ENCODE data around the gene FAM110A. TPM values are rescaled to one million over a fixed set of nuclear protein-coding genes. Genes with fewer than 3 reads are reported as not detected.

The FAM110A gene
- total and polyA plus RNA-seq, 2 donors (not counting 3 experiments of a cell fraction or from before 2014, with no cell fraction given), result 4.6 to 5.4 TPM

- H3K36me3 ChIP-seq (ENCODE audit: control insufficient read depth in 2 of 2, extremely low read depth in 1 of 2, insufficient read depth in 2 of 2, low read length in 2 of 2), result no peaks in the 10 kb centered on the region
- intact Hi-C loops (cut with micrococcal nuclease), result no loop called here
- H3K79me2 ChIP-seq (ENCODE audit: control insufficient read depth, insufficient read depth, low read length), result peaks cover 50% of the 10 kb centered on the region
- H3K9me1 ChIP-seq (replicated peaks; ENCODE audit: control insufficient read depth, extremely low read depth, insufficient read depth, low read length), result no peaks in the 10 kb centered on the region
- no peaks in the 10 kb centered on the region for H3K9me3 ChIP-seq (replicated peaks; ENCODE audit: control insufficient read depth, insufficient read depth, low read length)
- H3K27me3 ChIP-seq (ENCODE audit: control insufficient read depth in 2 of 2, insufficient read depth in 2 of 2, low read length in 2 of 2), result no peaks in the 10 kb centered on the region
- H3K4me3 ChIP-seq (replicated peaks in 1 of 3; ENCODE audit: insufficient read depth in 1 of 3, low read depth in 1 of 3, low read length in 3 of 3), result no peak overlapping the region
- no peak for TF ChIP-seq FOS (IDR thresholded peaks at IDR 0.05; ENCODE audit: borderline replicate concordance, insufficient read depth, low read length)
- no peak for TF ChIP-seq JUN (IDR thresholded peaks at IDR 0.05; ENCODE audit: borderline replicate concordance, insufficient read depth, insufficient read length, low read depth)
- no peak for TF ChIP-seq EZH2 (IDR thresholded peaks at IDR 0.05; ENCODE audit: borderline replicate concordance, low read depth, low read length, severe bottlenecking)
- no peak overlapping the region for H2AFZ ChIP-seq (ENCODE audit: low read depth, low read length)
- no peak for FAIRE-seq
- no peak overlapping the region for H3K4me2 ChIP-seq (ENCODE audit: insufficient read depth, low read length)
- ChIA-PET POLR2A (no interaction called here), CTCF (interaction anchor here (0.8 to 1.6 kb wide), 2 partner anchors 24 to 115 kb away, joined by 3 read pairs; no protein-coding TSS in a partner anchor)
- no peaks in the 10 kb centered on the region for H4K20me1 ChIP-seq (replicated peaks; ENCODE audit: control insufficient read depth, extremely low read depth, insufficient read depth, low read length)
- no peak for DNase-seq (ENCODE audit: low read depth, low spot score)
- H3K27ac ChIP-seq (ENCODE audit: insufficient read depth, low read depth, low read length), result no peak overlapping the region
- no peak overlapping the region for H3K9ac ChIP-seq (replicated peaks; ENCODE audit: extremely low read depth, insufficient read depth, low read length)
- peaks cover 42% of the 10 kb centered on the region for H3K4me1 ChIP-seq (ENCODE audit: control insufficient read depth, extremely low read depth, insufficient read depth, low read length)
- dilution Hi-C loops (cut with MboI; ENCODE audit: extremely low pct_ligation_motif_present, low sequenced_read_pairs), result no loop called here
- no TSS peak for BruUV-seq (replicated peaks)
These were observed 8.3 kb downstream of the FAM110A start for GRCh38 chr20:841568-842546.

- DNase-seq (ENCODE audit: low read depth, low spot score) (no peak), FAIRE-seq (no peak)
- dilution Hi-C loops (cut with MboI; ENCODE audit: extremely low pct_ligation_motif_present, low sequenced_read_pairs) (no loop called here), intact Hi-C loops (cut with micrococcal nuclease) (no loop called here)
- H3K9me1 ChIP-seq (replicated peaks; ENCODE audit: control insufficient read depth, extremely low read depth, insufficient read depth, low read length), result no peaks in the 10 kb centered on the region
- H2AFZ ChIP-seq (ENCODE audit: low read depth, low read length), result no peak overlapping the region
- CTCF ChIA-PET, result interaction anchor here (1.6 kb wide), 1 partner anchor 114 kb away, joined by 3 read pairs; no protein-coding TSS in a partner anchor
- H3K4me2 ChIP-seq (ENCODE audit: insufficient read depth, low read length), result no peak overlapping the region
- H3K9ac ChIP-seq (replicated peaks; ENCODE audit: extremely low read depth, insufficient read depth, low read length), result no peak overlapping the region
- TF ChIP-seq EZH2 (IDR thresholded peaks at IDR 0.05; ENCODE audit: borderline replicate concordance, low read depth, low read length, severe bottlenecking) (no peak), POLR2AphosphoS5 (IDR thresholded peaks at IDR 0.05; ENCODE audit: insufficient read depth, low read depth, low read length) (no peak), MAX (IDR thresholded peaks at IDR 0.05; ENCODE audit: insufficient read depth, insufficient read length) (no peak), JUN (IDR thresholded peaks at IDR 0.05; ENCODE audit: borderline replicate concordance, insufficient read depth, insufficient read length, low read depth) (no peak), FOS (IDR thresholded peaks at IDR 0.05; ENCODE audit: borderline replicate concordance, insufficient read depth, low read length) (no peak), POLR2A (IDR thresholded peaks at IDR 0.05; ENCODE audit: low read depth, low read length) (no peak), MYC (IDR thresholded peaks at IDR 0.05; ENCODE audit: low read depth, low read length) (no peak), CTCF (IDR thresholded peaks at IDR 0.05; ENCODE audit: extremely low read depth in 1 of 2, insufficient read depth in 1 of 2, low read depth in 1 of 2, low read length in 2 of 2) (no peak), GATA2 (IDR thresholded peaks at IDR 0.05; ENCODE audit: insufficient read depth, insufficient read length, low read depth, low read length) (no peak)
- H4K20me1 ChIP-seq (replicated peaks; ENCODE audit: control insufficient read depth, extremely low read depth, insufficient read depth, low read length), result no peaks in the 10 kb centered on the region
- no peak overlapping the region for H3K4me3 ChIP-seq (replicated peaks in 1 of 3; ENCODE audit: insufficient read depth in 1 of 3, low read depth in 1 of 3, low read length in 3 of 3)
- BruUV-seq (replicated peaks), result no TSS peak
- H3K79me2 ChIP-seq (ENCODE audit: control insufficient read depth, insufficient read depth, low read length), result peaks cover 50% of the 10 kb centered on the region
- H3K27ac ChIP-seq (ENCODE audit: insufficient read depth, low read depth, low read length), result no peak overlapping the region
- peaks cover 41% of the 10 kb centered on the region for H3K4me1 ChIP-seq (ENCODE audit: control insufficient read depth, extremely low read depth, insufficient read depth, low read length)
- POLR2A ChIA-PET, result no interaction called here
- H3K36me3 ChIP-seq (ENCODE audit: control insufficient read depth in 2 of 2, extremely low read depth in 1 of 2, insufficient read depth in 2 of 2, low read length in 2 of 2), result no peaks in the 10 kb centered on the region
- no peaks in the 10 kb centered on the region for H3K9me3 ChIP-seq (replicated peaks; ENCODE audit: control insufficient read depth, insufficient read depth, low read length)
- no peaks in the 10 kb centered on the region for H3K27me3 ChIP-seq (ENCODE audit: control insufficient read depth in 2 of 2, insufficient read depth in 2 of 2, low read length in 2 of 2)
These were observed 9.0 kb downstream of the FAM110A start for GRCh38 chr20:842547-842940.
